ENCODE results near the gene MEAF6.

MEAF6 gene

DNA sequence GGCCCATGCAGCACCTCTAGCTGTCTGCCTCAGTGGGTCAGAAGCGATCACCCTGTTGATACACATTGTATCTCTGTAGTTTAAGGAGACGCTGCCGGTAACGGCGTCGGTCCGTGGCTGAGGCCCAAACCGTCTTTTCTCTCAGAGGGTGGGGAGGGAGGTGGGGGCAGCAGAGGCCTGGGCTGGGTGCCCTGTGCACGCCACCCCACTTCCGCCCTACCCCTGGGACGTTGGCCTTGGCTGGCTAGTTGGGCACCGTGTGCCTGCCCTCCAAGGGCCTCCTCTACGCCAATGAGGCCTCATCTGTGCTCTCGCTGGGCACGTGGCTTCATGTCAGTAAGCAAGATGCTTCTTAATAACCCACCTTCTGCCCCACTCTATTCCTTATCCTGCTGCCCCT is 30.8 kb downstream of the MEAF6 start:
- no peak for DNase-seq

DNA sequence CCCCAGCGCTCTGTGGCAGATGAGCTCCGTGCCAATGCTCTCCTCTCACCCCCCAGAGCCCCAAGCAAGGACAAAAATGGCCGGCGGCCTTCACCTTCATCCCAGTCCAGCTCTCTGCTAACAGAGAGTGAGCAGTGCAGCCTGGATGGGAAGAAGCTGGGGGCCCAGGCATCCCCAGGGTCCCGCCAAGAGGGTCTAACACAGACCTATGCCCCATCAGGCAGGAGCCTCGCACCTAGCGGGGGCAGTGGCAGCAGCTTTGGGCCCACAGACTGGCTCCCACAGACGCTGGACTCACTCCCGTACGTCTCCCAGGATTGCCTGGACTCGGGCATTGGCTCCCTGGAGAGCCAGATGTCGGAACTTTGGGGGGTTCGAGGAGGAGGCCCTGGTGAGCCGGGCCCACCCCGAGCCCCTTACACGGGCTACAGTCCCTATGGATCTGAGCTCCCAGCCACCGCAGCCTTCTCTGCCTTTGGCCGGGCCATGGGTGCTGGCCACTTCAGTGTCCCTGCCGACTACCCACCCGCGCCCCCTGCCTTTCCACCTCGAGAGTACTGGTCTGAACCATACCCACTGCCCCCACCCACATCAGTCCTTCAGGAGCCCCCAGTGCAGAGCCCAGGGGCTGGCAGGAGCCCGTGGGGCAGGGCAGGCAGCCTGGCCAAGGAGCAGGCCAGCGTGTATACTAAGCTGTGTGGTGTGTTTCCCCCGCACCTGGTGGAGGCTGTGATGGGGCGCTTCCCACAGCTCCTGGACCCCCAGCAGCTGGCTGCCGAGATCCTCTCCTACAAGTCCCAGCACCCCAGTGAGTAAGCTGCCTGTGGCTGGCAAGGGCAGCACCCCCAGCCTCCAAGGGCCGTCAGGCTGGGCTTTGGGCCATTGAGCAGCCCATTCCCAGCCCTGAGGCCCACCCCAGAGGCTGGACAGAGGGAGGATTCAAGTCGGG is 31.5 kb downstream of the MEAF6 start:
- DNase-seq, result no peak

DNA sequence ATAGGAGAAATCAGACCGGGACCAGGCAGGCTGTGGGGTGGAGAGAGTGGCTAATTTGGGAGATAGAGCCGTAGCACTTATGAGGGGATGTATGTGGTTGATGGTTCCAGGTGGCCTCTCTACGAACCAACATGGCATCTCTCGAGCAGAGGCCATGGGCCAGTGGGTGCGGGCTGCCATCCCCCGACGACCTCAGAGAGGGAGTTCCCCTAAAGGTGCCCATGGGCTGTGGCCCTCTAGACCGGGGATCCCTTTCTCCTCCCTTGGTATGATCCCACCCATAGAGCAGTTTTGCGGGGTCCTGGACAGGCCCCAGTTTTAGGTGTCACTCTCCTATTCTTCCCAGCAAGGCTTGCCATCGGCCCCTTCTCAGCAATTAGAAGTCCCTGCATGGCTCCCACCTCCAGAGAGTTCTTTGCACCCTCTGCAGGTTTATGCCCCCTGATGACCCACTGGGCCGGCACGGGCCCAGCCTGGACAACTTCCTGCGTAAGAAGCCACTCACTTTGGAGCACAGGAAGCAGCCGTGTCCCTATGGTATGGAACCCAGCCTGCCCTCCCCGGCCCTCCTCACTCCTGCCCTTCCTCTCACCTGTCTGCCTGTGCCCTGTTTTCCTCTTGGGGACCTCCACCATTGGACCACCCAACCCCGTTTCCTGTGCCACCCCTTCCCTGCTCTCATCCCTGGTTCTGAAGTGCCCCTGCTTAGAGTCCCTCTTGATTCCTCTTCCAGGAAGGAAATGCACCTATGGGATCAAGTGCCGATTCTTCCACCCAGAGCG is 32.4 kb downstream of the MEAF6 start:
- no peak for DNase-seq

DNA sequence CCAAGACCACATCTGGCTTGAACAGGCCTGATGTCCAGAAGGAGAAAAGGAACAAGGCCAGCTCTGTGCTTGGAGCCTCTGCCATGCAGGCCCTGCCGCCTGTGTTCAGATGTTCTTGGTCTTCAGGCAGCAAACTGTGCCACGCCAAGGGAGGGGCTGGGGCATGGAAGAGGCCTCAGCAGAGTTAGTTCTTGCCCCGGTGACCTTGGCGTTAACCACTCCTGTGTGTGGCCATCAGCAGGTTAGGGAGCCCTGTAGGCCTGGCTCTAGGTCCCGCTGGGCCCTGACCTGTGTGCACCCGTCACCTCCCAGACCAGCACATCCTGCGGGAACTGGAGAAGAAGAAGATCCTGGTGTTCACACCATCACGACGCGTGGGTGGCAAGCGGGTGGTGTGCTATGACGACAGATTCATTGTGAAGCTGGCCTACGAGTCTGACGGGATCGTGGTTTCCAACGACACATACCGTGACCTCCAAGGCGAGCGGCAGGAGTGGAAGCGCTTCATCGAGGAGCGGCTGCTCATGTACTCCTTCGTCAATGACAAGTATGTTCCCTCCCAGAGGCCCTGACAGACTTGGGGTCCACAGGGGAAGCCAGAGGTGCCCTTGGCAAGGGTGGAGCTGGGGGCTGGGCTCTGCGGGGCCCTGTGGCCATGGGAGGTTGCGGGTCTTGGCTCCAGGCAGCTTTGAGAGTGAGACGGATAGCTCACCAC is 33.1 kb downstream of the MEAF6 start:
- DNase-seq, result no peak

DNA sequence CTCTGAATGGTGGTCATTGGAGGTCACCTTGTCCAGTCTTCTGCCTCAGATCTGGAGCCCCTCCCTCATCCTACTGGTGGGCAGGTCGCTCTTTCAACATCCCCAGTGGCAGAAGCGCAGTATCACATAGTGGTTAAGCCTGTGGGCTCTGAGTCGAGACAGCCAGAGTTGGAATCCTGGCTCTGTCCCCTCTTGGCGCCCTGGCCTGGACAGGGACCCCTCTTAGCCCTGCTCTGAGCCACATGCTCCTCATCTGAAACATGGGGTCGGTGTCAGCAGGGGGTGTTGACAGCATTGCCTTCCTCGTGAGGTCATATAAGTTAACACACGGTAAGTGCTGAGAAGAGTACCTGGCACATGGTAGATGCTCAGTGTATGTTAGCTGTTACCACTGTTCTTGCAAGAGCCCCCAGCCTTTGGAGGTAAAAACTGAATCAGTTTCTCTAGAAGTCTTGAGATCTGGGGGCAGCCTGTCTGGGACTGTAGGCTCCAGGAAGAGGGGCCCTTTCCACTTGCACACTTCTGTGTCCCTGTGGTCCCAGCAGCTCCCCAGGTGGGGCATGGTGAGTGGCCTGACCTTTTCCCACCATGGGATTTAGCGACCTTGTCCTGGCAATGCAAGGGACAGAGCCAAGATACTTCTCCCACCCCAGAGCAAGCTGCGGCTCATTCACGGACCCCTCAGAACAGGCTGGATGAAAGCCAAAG is 33.8 kb downstream of the MEAF6 start:
- DNase-seq, result no peak

DNA sequence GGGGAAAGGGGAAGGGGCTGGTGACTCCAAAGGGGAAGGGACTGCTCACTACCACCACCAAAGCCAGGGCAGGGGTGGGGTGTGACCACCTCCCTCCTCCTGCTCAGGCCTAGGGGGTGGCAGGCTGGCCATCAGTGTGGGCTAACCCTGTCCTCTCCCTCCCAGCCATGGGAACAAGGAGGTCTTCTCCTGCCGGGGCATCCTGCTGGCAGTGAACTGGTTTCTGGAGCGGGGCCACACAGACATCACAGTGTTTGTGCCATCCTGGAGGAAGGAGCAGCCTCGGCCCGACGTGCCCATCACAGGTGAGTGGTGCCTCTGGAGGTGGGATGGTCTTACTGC is 34.5 kb downstream of the MEAF6 start:
- no peak for DNase-seq

DNA sequence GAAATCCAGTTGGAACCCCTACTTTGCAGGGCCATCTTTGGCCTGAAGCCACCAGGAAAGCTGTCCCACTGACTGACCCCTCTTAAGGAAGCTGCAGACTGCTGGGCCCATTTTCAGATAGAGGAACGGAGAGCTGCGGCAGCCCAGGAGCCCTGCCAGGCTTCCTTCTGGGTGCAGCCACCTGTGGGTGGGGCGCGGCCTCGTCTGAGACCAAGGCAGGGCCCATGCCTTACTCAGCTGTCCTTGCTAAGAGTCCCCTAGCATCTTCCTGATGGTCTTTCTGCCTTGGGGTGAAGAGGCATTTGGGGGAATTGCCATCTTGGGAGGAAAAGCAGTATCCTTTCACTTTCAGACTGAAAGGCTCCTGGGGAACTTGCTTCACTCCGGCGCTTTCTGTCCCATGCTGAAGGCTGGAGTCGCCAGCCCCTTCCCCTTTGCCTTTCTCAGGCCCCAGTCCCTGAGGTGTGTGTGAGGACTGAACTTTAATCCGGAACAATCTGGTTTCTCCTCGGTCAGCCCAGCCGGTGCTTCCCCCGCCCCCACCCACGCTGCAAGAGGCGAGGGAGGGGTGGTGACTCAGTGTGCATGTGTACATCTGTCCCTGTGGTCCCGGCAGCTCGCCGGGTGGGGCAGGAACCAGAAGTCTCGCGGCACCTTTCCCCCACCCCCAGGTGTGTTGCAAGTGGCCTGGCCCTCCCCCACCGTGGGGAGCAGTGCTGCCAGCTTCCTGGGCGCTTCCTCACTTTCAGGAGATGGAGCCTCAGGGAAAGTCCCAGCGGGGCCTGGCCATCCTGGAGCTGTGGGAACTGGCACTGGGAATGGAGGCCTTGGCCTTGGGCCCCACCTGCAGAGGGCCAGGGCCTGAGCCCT is 35.1 kb downstream of the MEAF6 start:
- peak; percentile 68 for DNase-seq

DNA sequence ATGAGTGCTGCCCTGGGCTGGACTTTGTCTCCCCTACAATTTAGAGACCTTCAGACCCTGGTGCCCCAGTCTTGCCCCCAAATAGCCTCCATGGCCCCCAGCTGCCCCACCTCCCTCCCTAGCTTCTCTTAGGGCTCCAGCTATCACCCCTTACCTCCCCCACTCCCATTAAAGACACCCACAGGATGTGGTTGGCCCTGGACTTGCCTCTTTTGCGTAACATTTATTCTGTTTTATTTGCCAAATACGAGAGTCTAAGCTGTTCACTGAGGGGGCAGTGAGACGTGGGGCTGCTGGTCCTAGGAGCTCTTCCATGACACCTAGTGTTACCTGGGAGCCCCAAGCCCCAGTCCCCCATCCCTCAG is 35.7 kb downstream of the MEAF6 start:
- DNase-seq, result peak; percentile 35

DNA sequence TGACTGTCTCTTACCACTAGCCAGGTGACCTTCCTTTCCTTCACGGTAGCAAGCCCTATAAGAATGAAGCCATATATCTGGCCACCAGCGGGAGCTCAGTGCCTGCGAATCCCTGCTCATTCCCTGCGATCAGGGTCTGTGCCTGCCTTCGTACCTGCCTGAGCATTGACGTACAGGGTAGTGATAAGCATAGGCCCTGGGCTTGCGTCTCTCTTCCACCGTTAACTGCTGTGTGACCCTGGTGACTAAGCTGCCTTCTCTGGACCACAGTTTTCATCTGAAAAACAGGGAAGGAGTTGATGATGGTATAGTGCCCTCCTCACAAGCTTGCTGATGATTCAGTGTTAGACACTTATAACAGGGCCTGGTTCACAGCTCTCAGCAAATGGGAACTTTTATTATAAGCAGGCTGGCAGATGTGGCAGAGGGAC is 36.1 kb downstream of the MEAF6 start:
- no peak for DNase-seq

DNA sequence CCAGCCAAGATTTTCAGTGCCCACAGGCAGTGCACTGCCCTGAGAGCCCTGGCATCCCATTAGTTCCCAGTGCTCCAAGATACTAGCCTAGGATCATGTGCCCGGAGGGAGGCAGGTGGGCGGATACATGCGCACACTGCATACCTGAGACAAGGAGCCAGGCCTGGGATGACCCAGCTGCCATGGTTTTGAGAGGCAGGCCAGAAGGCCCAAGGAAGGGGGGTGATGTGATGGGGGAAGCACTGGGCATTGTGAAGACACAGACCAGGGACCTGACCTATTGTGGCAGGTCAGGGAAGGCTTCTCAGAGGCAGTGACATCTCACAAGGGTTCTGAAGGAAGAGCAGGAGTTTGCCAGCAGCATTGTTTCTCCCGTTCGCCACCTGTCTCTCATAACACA is 36.6 kb downstream of the MEAF6 start:
- no peak for DNase-seq

DNA sequence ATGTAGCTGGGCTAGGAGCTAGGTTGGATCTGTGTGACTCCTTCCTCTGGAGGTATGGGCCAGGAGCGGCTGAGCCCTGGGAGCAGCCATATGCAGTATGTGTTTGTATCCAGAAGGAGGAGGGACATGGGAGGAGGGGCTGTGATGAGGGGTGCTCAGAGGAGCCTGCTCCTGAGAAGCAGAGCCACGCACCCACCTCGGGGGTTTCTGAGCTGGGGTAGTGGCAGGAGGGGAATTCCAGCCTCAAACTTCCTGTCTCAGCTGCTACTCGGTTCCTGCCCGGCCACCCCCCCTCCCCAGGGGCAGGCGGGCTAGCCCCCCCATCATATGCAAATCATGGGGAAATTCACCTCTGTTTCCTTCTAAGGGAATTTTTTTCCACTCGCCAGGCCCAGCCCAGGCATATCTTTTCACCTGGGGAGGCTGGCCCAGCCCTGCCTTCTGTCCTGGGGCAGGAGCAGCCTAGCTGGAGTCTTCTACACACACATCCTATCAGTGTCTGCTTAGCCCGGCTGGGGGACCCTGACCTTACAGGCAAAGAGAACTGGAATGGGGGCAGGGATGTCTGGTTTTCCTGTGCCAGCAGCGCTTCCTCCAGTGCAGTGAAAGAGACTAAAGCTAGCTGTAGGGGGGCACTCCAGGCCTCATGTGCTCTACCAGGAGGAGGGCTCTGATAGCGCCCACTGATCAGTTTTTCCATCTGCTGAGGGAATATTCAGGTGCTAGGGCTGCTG is 37.2 kb downstream of the MEAF6 start:
- DNase-seq, result no peak

DNA sequence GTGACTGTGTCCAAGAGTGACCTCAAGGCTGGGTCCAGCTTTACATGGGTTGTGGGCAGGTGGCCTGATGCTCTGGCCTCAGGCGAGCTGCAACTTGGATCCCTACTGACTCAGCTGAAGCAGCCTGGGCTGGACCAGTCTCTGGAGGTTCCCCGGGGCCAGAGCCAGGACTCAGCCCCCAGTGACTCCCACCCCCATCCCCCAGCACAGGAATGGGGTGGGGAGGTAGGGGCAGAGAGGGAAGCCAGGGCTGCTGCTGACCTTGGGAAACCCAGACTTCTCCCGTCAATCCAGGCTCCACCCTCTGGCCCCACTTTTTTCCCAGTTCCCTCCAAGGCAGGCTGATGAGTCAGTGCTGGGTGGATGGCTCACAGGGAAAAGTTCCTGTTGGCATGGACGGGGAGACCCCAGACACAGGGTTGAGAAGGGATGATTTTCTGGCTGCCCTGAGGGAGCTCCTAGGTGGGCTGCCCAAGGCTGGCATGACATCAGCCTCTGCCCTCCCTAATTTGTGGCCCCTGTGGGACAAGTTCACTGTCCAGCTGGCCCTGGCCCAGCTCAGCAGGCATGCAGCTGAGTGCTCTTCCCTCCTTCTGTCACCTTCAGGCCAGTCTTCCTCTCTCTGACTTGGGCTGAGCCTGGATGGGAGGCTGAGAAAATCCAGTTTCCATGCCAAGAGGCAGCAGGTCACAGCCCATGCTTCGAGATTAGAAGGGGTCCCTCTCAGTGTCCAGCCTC is 37.9 kb downstream of the MEAF6 start:
- DNase-seq, result no peak

DNA sequence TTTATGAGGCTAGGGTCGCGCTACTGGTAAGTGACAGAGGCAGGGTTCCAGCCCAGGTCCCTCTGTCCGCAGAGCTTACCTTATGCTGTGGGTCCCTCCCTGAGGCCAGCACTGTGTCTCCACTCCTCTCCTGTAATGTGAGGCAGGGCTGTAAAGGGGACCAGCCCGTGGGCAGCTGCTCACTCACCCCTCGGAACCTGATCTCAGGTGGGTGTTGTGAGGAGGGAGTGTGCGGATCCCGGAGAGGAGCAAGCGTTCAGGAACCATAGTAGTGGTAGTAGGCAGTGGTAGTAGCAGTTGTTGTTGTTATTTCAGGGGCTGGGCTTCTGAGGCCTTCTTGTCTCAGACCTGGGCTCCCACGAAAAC is 38.5 kb downstream of the MEAF6 start:
- no peak for DNase-seq

DNA sequence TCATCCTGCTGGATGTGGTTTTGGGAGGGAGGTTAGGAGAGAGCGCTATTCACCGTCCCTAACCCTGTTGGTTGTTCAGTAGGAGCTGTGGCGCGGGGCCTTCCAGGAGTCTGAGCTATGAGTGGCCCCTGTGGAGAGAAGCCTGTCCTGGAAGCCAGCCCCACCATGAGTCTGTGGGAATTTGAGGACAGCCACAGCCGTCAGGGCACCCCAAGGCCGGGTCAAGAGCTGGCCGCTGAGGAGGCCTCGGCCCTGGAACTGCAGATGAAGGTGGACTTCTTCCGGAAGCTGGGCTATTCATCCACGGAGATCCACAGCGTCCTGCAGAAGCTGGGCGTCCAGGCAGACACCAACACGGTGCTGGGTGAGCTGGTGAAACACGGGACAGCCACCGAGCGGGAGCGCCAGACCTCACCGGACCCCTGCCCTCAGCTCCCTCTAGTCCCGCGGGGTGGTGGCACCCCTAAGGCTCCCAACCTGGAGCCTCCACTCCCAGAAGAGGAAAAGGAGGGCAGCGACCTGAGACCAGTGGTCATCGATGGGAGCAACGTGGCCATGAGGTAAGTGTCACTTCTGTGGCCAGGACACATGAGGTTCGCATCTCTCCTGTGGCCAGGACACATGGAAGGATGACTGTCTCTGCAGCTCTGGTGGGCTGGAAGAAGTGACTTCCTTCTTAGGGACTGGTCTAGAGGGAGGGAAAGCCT is 39.0 kb downstream of the MEAF6 start:
- DNase-seq, result no peak

DNA sequence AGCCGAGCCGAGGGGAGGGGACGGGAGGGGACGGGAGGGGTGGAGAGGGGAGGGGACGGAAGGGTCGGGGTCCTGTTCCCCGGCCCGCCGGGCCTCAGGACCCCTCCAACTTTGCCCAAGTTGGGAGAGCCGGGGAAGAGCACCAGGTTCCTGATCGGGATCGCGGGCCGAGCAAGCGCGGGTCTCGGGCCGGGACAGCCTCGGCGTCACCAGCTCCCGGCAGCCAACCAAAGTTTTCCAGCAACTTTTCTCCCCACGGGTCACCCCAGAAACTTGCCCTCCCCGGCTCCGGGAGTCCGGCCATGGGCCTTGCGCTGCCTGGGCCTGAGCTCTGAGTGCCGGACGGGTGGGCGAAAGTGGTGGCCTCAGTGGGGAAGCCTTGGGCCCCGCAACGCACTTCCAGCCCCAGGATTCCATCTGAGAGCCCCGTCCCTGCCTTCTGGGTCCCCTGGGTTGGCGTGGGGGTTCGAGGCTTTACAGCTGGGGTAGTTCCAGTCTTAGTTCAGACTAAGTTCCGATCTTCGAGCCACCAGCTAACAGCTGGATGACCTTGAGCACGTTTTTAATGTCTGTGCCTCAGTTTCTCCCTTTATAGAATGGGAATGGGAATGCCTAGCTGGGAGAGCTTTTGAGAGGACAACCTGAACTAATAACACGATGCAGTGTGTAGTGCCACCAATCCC is 39.7 kb downstream of the MEAF6 start:
- DNase-seq, result peak; percentile 53

DNA sequence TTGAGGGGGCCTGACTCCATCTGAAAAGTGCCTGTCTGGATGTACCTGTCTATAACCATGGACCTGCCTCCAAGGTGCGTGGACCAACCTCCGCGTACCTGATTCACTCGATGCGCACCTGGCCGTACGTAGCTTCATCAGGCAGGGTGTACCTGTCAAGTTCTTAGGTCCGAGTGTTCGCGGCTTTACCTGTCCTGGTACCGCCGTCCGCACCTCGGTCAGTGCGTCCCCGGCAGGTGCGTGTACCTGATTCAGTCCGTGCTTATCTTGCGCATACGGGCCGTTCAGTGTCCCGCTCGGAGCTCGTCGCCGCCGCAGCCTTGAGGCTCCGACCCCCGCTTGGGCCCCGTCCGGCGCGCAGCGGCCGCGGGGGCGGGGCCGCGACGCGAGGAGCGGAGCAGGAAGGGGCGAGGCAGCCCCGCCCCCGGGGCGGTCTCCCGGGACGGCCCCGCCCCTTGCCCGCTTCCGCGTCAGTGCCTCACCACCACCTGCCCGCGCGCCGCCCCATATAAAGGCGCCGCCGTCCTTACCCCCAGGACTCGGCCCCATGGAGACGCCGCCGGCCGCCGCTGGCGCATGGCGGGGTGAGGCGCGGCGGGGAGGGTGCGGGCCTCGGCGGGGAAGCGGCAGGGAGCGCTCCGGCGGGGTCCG is 40.4 kb downstream of the MEAF6 start, which contains the start of gene ZC3H12A:
ZC3H12A (plus strand) TSS at position 535 of the 651 bp plus-strand sequence. CDS start 917 bp downstream, outside the sequence.
- peak; percentile 94 for DNase-seq

DNA sequence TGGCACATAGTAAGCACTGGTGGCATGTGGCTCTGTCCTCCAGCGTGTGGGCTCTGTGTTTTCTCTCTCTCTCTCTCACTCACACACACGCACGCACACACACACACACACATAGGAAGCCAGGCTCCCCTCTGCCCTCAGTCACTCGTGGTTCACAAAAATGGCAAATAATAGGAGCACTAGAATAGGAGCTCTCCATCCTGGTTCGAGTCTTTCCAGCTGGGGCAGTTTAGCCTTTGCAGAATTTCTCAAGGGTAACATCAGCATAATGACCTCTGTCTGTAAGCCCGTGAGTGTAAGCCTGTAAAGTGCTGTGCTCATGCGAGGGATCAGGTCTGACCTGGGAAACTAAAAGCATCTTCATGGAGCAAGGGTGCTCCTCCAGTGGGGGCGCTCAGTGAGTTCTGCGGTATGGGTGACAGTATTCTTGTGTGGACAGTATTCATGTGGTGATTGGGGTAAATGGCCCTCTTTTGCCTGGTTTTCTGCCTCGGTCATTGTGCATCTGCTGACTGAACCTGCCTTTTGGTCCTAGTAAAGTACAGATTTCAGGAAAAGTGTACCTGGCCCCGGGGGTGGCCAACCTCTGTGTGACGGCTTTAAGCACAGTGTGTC is 41.0 kb downstream of the MEAF6 start:
- DNase-seq, result peak; percentile 38

DNA sequence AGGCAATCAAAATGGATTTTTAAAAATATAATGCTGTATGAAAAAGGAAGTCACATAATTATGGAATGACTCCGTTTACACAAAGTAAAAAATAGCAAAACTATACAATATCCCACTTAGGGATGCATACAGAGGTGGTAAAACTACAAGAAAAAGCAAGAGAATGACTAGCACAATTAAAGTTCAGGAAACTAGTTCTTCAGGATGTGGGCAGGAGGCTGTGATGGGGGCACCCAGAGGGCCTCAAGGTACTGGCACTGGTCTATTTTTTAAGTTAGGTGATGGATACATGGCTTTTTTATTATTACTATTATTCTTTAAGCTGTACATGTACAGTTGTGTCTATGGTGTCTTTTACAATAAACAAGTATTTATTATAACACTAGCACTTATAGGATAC is 41.6 kb downstream of the MEAF6 start:
- DNase-seq, result no peak

Measured in OCI-M1 (cell line).